Pancreas (tissue), 10 donors: Measurements from ENCODE around the gene POU2F2. TPM values are rescaled to one million over a fixed set of nuclear protein-coding genes. Genes with fewer than 3 reads are reported as not detected.

Experiments
- ATAC-seq, 4 donors: fragments of 200-7000 bp; cut with Tn5 transposase; one replicate each; pipeline versions ENCODE4 v1.8.0 to v1.9.1; 2020; ENCODE audit warnings: mild to moderate bottlenecking in 4 of 4, moderate library complexity in 4 of 4
- DNase-seq, 6 donors: peaks; one replicate each; pipeline ENCODE4 v3.0.0-alpha.2; 2020
- FAIRE-seq: peaks from 2 replicates; lab custom pipeline; 2012; peaks lifted over from hg19 to GRCh38; lab: Jason Lieb, UNC
- H3K27ac ChIP-seq, 4 donors: fragments of 200-600 bp; sonication (generic); 1 replicate in 3 of 4; 2 replicates in 1 of 4; pipeline versions ENCODE4 v1.5.0 to v1.8.0; 2020
- H3K27me3 ChIP-seq, 4 donors: fragments of 200-600 bp; one replicate each; pipeline ENCODE4 v1.8.0; 2021
- H3K36me3 ChIP-seq, 3 donors: fragments of 200-600 bp; sonication (generic) in 1 of 3; one replicate each; pipeline versions ENCODE4 v1.5.0 to v1.8.0; 2020 to 2021
- H3K4me1 ChIP-seq, 3 donors: fragments of 200-600 bp; one replicate each; pipeline ENCODE4 v1.8.0; 2021
- H3K4me3 ChIP-seq, 4 donors: fragments of 200-600 bp; sonication (generic) in 2 of 4; one replicate each; pipeline versions ENCODE4 v1.5.0 to v1.8.0; 2020 to 2021
- H3K9me3 ChIP-seq, 4 donors: fragments of 200-600 bp; one replicate each; pipeline ENCODE4 v1.8.0; 2021
- WGBS, 2 donors: extraction: QIAGEN DNeasy Blood & Tissue Kit; methylation state at CpG; one replicate each; pipeline ENCODE4 v1.1.7; 2013; 5-methylcytosine and 5-hydroxymethylcytosine counted together
- intact Hi-C, 3 donors: fragments of 100-400 bp; cut with DNase I; formaldehyde crosslinking; loops; one replicate each; pipeline versions ENCODE4 v1.11.1 to v1.14.2; 2022
- polyA plus RNA-seq, 2 donors: library from polyadenylated mRNA; stranded (reverse); fragments of 200-250 nt; gene quantifications; one replicate each; pipeline ENCODE4 v1.2.3, GENCODE V29; 2013
- total RNA-seq, 6 donors: library from RNA; stranded (reverse); fragmentation: NEBNext Ultra II Directional in 4 of 6; extraction: Animal tissue kit (Norgen Biotek cat#: 25700) in 4 of 6; gene quantifications; one replicate each; pipeline versions ENCODE4 v1.2.1 to v1.2.4, GENCODE V29; 2021 to 2023
- TF ChIP-seq, protein P1 (sequence below), 4 donors: fragments of 200-600 bp; sonication (generic) in 3 of 4; IDR thresholded peaks; one replicate each; pipeline versions ENCODE4 v1.5.0 to v1.8.0; 2021; ENCODE audit warnings: antibody characterized with exemption in 4 of 4
- donor health status: healthy with polysubstance abuse.
- donor health status: DM: no; HTN: no; CAD: no; lungs with moderate emphysema.
- donor health status: DM: no; HTN: no; CAD: no.
- donor health status: control.
- donor health status: control.
- donor health status: Bipolar disorder and iron deficiency.
- donor health status: DM: yes; HTN: yes; CAD: no.
- donor health status: DM: no; HTN: no; CAD: no.
- donor health status: DM: no; HTN: no; CAD: no.
- donor health status: DM: yes; HTN: yes; CAD: no.

The POU2F2 gene
- total and polyA plus RNA-seq, 8 donors = 0.56 to 5.6 (median 1.3) TPM

DNA sequence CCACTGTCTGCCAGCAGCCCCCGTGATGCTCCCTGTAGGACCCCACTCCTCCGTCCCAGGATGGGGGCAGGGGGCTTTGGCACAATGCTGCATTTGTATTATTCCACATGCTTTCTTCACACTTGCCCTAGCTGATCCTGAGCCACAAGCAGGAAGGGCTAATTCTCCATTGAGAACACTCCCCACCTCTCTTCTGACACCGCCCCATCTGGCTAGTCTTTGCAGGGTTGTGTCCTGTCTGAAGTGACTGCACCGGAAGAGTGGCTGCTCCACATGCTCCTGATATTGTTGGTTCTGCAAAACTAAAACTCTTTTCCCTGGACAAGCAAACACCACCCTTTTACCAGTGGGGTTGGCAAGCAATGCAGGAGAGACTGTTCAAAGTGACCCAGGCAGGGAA lies 38.3 kb downstream of the POU2F2 start:
- no peak for DNase-seq
- Histone ChIP-seq H3K4me3 (no peak overlapping the region), H3K27ac (no peak overlapping the region), H3K4me1 (peaks cover 11 to 13% (median 13%) of the 10 kb centered on the region in 3 donors), H3K36me3 (no peaks in the 10 kb centered on the region), H3K9me3 (no peaks in the 10 kb centered on the region), H3K27me3 (no peaks in the 10 kb centered on the region)
- TF ChIP-seq, protein P1, sequence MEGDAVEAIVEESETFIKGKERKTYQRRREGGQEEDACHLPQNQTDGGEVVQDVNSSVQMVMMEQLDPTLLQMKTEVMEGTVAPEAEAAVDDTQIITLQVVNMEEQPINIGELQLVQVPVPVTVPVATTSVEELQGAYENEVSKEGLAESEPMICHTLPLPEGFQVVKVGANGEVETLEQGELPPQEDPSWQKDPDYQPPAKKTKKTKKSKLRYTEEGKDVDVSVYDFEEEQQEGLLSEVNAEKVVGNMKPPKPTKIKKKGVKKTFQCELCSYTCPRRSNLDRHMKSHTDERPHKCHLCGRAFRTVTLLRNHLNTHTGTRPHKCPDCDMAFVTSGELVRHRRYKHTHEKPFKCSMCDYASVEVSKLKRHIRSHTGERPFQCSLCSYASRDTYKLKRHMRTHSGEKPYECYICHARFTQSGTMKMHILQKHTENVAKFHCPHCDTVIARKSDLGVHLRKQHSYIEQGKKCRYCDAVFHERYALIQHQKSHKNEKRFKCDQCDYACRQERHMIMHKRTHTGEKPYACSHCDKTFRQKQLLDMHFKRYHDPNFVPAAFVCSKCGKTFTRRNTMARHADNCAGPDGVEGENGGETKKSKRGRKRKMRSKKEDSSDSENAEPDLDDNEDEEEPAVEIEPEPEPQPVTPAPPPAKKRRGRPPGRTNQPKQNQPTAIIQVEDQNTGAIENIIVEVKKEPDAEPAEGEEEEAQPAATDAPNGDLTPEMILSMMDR (IDR thresholded peaks at IDR 0.05) = no peak
- no peak for ATAC-seq
- no peak for FAIRE-seq
- intact Hi-C loops = no loop called here
- 72 to 77% methylated on average over 4 of the region's 4 CpGs for WGBS, 2 donors

DNA sequence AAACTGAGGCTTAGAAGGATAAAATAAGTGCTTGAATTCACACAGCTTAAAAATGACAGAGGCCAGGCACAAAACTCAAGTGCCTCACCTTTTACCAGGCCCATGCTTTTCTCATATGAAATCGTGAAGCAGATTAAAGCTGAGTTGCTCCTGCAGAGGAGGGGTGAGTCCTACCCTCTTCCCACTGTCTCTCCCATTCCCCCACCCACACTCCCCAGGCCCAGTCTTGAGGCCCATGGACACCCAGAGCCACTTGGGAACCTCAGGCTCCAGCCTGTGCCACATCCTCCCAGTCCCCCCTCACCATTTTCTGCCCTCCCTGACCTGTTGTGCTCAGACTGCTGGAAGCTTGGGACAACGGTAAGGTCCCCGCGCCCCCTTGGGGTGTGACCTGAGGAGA lies 38.7 kb downstream of the POU2F2 start:
- no peak for ATAC-seq
- H3K9me3 ChIP-seq = no peaks in the 10 kb centered on the region
- no peaks in the 10 kb centered on the region for H3K36me3 ChIP-seq
- intact Hi-C loops = no loop called here
- no peak for DNase-seq
- no peak overlapping the region for H3K27ac ChIP-seq
- WGBS, 2 donors = 70 to 74% methylated on average over 4 of the region's 4 CpGs
- H3K4me1 ChIP-seq = peaks cover 9 to 13% (median 10%) of the 10 kb centered on the region in 3 donors
- H3K4me3 ChIP-seq = no peak overlapping the region
- FAIRE-seq = no peak
- no peaks in the 10 kb centered on the region for H3K27me3 ChIP-seq
- TF ChIP-seq, protein P1 (IDR thresholded peaks at IDR 0.05) = no peak

DNA sequence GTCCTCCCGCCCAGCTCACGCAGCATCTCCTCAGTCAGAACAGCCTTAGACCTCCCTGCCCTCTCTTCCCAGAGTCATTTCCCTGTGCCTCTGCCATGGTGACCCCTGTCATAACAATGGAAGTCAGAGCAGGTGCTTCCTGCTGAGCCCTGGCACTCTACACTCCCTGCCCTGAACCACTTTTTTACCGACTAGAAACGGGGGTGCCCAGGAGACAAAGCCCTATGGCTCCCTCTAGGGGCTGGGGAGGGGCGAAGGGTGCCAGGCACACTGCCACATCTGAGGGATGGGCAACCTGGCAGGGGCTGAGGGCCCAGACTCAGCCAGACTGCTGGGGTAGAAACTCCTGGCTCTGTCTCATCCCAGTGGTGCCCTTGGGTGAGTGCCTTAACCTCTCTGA lies 39.9 kb downstream of the POU2F2 start:
- Histone ChIP-seq H3K4me1 (peaks cover 0 to under 1% (median under 1%) of the 10 kb centered on the region in 3 donors), H3K36me3 (no peaks in the 10 kb centered on the region), H3K9me3 (no peaks in the 10 kb centered on the region), H3K27ac (no peak overlapping the region), H3K27me3 (no peaks in the 10 kb centered on the region), H3K4me3 (no peak overlapping the region)
- FAIRE-seq (no peak), DNase-seq (no peak), ATAC-seq (peak in 3 of 4 donors; percentile 51 to 78 (median 62))
- TF ChIP-seq, protein P1 (IDR thresholded peaks at IDR 0.05) = peak in 1 of 4 donors; percentile 8
- WGBS, 2 donors = 36 to 37% methylated on average over 5 of the region's 5 CpGs
- intact Hi-C loops = no loop called here

DNA sequence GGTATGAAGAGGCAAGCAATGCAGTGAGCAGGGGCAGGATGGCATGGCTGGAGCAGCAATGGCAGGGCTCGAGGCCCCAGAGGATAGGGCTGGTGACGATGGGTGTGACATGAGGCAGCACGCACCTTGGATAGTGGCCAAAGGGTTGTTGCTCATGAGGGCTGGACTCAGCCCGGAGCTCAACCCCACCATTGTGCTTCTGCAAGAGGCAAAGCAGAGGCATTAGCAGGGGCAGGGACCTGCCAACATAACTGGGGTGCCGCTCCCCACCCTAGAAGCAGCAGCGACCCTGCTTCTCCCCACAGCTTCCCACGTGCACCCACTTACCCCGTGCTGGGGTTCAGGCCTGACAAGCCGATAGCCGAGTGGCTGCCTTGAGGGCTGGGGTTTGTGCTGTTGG lies 40.5 kb downstream of the POU2F2 start:
- Histone ChIP-seq H3K27ac (no peak overlapping the region), H3K27me3 (no peaks in the 10 kb centered on the region), H3K4me3 (no peak overlapping the region), H3K4me1 (no peaks in the 10 kb centered on the region), H3K9me3 (no peaks in the 10 kb centered on the region), H3K36me3 (no peaks in the 10 kb centered on the region)
- ATAC-seq = peak in 2 of 4 donors; percentile 28 to 37
- TF ChIP-seq, protein P1 (IDR thresholded peaks at IDR 0.05) = no peak
- no peak for FAIRE-seq
- WGBS, 2 donors = 54 to 58% methylated on average over 9 to 10 of the region's 10 CpGs
- intact Hi-C loops = no loop called here
- no peak for DNase-seq

DNA sequence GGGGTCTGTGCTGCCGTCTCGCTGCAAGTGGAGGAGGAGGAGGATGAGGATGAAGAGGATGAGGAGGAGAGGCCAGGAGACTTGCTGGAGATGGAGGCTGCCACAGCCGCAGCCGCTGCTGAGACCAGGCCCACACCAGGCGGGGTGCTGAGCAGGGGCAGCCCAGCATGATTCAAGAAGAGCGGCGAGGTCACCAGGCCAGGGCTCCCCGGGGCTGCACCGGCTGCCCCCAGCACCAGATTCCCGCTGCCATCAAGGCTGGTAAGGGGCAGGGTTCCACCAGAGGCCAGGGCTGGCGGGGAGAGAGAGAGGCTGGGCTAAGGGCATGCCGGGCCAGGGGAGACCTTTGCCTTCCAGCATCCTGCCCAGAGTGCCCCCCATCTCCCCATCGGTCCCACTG lies 40.9 kb downstream of the POU2F2 start:
- TF ChIP-seq, protein P1 (IDR thresholded peaks at IDR 0.05) = no peak
- 82 to 89% methylated on average over 13 of the region's 13 CpGs for WGBS, 2 donors
- no peaks in the 10 kb centered on the region for H3K27me3 ChIP-seq

More for the DNA sequence above, 40.9 kb downstream of the POU2F2 start:
- no peak for ATAC-seq
- FAIRE-seq = no peak
- no peaks in the 10 kb centered on the region for H3K9me3 ChIP-seq
- H3K36me3 ChIP-seq = no peaks in the 10 kb centered on the region
- H3K27ac ChIP-seq = no peak overlapping the region
- intact Hi-C loops = no loop called here
- H3K4me3 ChIP-seq = no peak overlapping the region
- peak in 1 of 6 donors; percentile 65 for DNase-seq
- no peaks in the 10 kb centered on the region for H3K4me1 ChIP-seq
